Motor neuron (in vitro differentiated cells): ENCODE measurements around the gene ZBTB37. TPM values are rescaled to one million over a fixed set of nuclear protein-coding genes. Genes with fewer than 3 reads are reported as not detected.

Experiments
- ATAC-seq, 8 experiments: fragments of 200-7000 bp; cut with Tn5 transposase; replicated peaks in 6 of 8; 2 replicates each; pipeline ENCODE4 v1.8.0; 2021; ENCODE audit warnings: mild to moderate bottlenecking in 8 of 8, moderate library complexity in 8 of 8
- H3K27ac ChIP-seq, 2 donors: fragments of 250-450 bp; sonication (Bioruptor Pico); 2 replicates each; pipeline ENCODE4 v1.9.0; 2021; ENCODE audit warnings: antibody characterized with exemption in 2 of 2, mild to moderate bottlenecking in 2 of 2, moderate library complexity in 1 of 2
- H3K4me1 ChIP-seq, 2 donors: fragments of 250-450 bp; sonication (Bioruptor Pico); replicated peaks in 1 of 2; 2 replicates each; pipeline ENCODE4 v1.6.1; 2021; ENCODE audit warnings: antibody characterized with exemption in 2 of 2, mild to moderate bottlenecking in 2 of 2, moderate library complexity in 1 of 2
- H3K4me3 ChIP-seq, 5 donors: fragments of 250-450 bp; sonication (Bioruptor Pico); 2 replicates each; pipeline ENCODE4 v1.9.0; 2021; ENCODE audit warnings: antibody characterized with exemption in 5 of 5, mild to moderate bottlenecking in 5 of 5, moderate library complexity in 4 of 5
- WGBS, 10 experiments: fragments of 450-650 bp; shearing (Covaris generic); methylation state at CpG; one replicate each; pipeline ENCODE4 v1.0.0; 2022; 5-methylcytosine and 5-hydroxymethylcytosine counted together
- in situ Hi-C, 9 experiments: fragments of 400-800 bp; cut with MboI; loops; one replicate each; pipeline ENCODE4 v1.15.0; 2021; ENCODE audit warnings: low sequenced_read_pairs in 9 of 9, low pct_unique_long_range_greater_than_20kb in 2 of 9; ENCODE audit not compliant: unreplicated experiment in 9 of 9
- total RNA-seq, 8 experiments: library from RNA; unstranded; fragments of 300-600 nt; gene quantifications; 2 replicates each; pipeline versions ENCODE4 v1.2.3 to v1.2.4, GENCODE V29; 2022

Gene ZBTB37
- 10 to 100 TPM in 7 of 8 experiments, 1 to 10 TPM in 1; 7.6 to 25.2 (median 19.0) TPM for total RNA-seq

- Histone ChIP-seq H3K4me3 (peak within 1 kb of the TSS; percentile 60 to 81 (median 75)), H3K27ac (peak within 1 kb of the TSS; percentile 78 to 92), H3K4me1 (peaks cover 4 to 30% of the 10 kb centered on the region in 2 donors)
- 0 to 3% (median 0%) methylated on average over 1 to 7 of the region's 53 CpGs; no CpG with 5 or more reads in 5 of the 10 experiments for WGBS, 10 experiments
- peak; percentile 52 to 85 (median 68) for ATAC-seq
- in situ Hi-C loops: no loop called here
These were observed at the start of gene ZBTB37 for GRCh38 chr1:173868266-173869020. Gene ZBTB37 (plus strand): TSS chr1:173868380. CDS start chr1:173870226, 1,846 bp downstream.

DNA sequence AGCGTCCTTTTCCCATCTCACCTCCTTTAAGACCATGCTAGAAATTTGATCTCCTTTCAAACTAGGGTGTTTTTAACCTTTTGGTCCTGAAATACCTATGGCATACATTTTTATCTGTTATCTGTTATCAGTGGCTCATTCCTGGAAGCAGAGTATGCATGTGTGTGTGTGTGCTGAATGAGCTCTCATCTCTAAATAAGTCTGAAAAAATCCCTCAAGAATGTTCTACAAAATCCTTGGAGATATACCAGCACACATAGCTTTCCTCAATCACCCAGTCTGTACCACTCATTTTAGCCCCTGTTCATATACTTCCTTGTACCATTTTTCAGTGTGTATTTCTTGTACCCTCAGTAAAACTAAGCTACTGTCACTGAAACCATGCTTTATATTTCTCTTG, 49.7 kb upstream of the ZBTB37 start:
- in situ Hi-C loops: loop anchor here in 3 of 9 experiments (25.0 kb wide), 1 partner anchor 381 kb away; no protein-coding TSS in a partner anchor
- H3K4me1 ChIP-seq: peaks cover 7 to 9% of the 10 kb centered on the region in 2 donors
- no peak for ATAC-seq
- H3K4me3 ChIP-seq: no peak overlapping the region
- no peak overlapping the region for H3K27ac ChIP-seq
- WGBS, 10 experiments: 86 to 100% (median 100%) methylated on average over 1 of the region's 1 CpG

DNA sequence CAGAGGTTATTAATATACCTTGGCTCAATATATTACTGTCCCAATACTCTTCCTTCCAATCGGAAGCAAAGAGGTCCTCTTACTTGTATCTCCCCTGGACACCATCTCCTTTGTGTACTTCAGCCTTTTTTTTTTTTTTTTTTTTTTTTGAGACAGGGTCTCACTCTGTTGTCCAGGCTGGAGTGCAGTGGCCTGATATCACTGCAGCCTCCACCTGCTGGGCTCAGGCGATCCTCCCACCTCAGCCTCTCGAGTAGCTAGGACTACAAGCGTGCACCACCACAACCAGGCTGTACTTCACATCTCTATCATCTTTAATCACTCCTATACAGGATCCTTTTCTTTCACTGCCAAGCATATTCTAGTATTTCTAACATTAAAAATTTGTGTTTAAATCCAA, 46.5 kb upstream of the ZBTB37 start:
- in situ Hi-C loops: loop anchor here in 3 of 9 experiments (25.0 kb wide), 1 partner anchor 384 kb away; no protein-coding TSS in a partner anchor
- Histone ChIP-seq H3K4me3 (no peak overlapping the region), H3K27ac (no peak overlapping the region), H3K4me1 (peaks cover 15 to 18% of the 10 kb centered on the region in 2 donors)
- no peak for ATAC-seq
- 71 to 100% (median 97%) methylated on average over 1 to 4 of the region's 4 CpGs for WGBS, 10 experiments

DNA sequence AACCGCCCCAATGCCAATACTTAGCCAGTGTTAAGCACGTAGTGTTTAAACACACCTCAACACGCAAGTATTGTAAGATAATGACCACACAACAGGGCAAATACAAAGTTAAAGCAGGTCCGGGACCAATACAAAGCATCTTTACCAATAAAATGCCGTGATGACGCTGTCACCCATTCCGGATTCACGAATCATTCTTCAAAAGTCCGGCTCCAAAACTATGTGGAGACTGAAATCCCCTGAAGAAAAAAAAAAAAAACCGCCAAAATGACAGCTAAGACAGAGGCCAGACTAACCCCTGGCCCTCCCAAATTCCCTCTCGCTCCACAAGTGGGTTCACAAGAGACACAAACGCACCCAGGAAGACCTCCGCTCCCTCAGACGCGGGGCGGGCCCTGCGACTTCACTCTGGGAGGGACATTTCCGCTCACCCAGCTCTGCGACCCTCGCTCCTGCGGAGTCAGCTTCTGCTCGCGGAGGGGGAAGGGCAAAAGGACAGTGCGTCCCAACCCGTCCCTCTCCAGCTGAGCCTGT, 44.3 kb upstream of the ZBTB37 start:
- 0 to 7% (median 1%) methylated on average over 5 to 25 of the region's 25 CpGs; no CpG with 5 or more reads in 1 of the 10 experiments for WGBS, 10 experiments
- in situ Hi-C loops: loop anchor here in 3 of 9 experiments (25.0 kb wide), 1 partner anchor 387 kb away; no protein-coding TSS in a partner anchor
- ATAC-seq: no peak
- peak overlapping the region in 1 of 2 donors; percentile 66 for H3K27ac ChIP-seq
- peaks cover 15 to 18% of the 10 kb centered on the region in 2 donors for H3K4me1 ChIP-seq
- H3K4me3 ChIP-seq: peak overlapping the region; percentile 66 to 86 (median 71)

DNA sequence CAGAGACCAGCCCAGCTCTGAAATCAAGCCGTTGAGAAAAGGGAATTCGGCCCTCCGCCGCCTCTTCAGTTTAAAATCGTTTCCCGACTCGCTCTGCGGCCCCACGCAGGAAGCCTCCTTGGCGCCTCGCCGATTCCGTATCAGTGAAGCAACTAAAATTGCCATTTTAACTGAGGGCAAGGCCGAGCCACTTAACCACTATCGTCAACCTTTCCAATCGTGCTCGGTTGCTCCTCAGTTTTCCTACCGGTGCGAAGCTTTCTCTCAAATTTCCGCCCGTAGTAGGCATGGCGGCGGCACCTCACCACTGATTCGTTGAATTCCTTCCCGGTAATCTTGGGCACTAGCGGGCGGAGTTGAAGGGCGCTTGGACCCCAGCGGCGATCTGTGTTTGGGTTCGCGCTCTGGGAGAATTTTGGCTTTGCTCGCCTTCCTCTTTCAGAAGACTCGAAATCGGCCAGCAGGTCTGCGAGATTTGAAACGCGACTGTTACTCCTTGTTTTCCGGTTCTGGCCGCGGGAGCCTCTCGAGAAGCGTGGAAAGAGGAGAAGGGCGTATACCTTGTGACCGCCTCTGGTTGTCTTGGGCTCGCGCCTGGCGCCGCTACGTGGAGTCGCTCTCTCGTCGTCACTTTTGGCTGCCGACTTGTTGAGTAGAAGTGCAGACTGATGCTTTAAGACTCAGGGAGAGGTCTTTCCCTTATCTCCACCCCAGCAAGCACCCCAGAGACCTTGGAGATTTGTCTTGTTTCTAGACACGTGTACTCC, 43.7 kb upstream of the ZBTB37 start, which contains the start of the genes CENPL and DARS2:
CENPL (minus strand) TSS at position 569 of the 767 bp plus-strand sequence. CDS start 13,584 bp downstream, outside the sequence.
DARS2 (plus strand) TSS at position 359 of the 767 bp plus-strand sequence. CDS start 557 bp downstream, outside the sequence.
- ATAC-seq: peak; percentile 89 to 94 (median 92)
- Histone ChIP-seq H3K27ac (peak within 1 kb of the TSS; percentile 80 to 88), H3K4me3 (peak within 1 kb of the TSS; percentile 66 to 86 (median 71)), H3K4me1 (peaks cover 15 to 18% of the 10 kb centered on the region in 2 donors)
- in situ Hi-C loops: loop anchor here in 5 of 9 experiments (25.0 kb wide), 3 partner anchors 387 to 1087 kb away; no protein-coding TSS in a partner anchor
- 0 to 6% (median 0%) methylated on average over 1 to 51 of the region's 55 CpGs; no CpG with 5 or more reads in 2 of the 10 experiments for WGBS, 10 experiments

DNA sequence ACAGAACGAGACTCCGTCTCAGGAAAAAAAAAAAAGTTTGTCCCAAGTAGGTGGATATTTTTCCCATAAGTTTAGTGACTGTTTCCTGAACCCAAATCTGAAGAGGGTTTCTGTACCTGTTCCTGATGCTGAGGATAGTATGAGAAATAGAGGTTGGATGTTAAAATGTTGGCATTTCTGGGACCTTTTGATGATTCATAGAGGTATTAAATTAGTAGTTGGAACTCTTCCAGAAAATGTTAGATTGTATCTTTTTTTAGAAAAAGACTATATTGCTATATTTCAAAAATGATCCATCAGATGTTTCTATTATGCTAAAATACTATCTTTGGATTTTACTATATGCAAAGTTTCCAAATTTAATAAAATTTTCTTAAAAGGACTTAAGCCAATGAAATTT, 40.6 kb upstream of the ZBTB37 start:
- H3K4me1 ChIP-seq: peaks cover 15 to 17% of the 10 kb centered on the region in 2 donors
- in situ Hi-C loops: loop anchor here in 2 of 9 experiments (25.0 kb wide), 2 partner anchors 415 to 1090 kb away; no protein-coding TSS in a partner anchor
- ATAC-seq: no peak
- H3K27ac ChIP-seq: no peak overlapping the region
- WGBS, 10 experiments: 71 to 100% (median 98%) methylated on average over 1 to 2 of the region's 2 CpGs; no CpG with 5 or more reads in 4 of the 10 experiments
- H3K4me3 ChIP-seq: no peak overlapping the region

GRCh38 chr1:173832748-173833147, 35.4 kb upstream of the ZBTB37 start:
- no peak for ATAC-seq
- H3K4me3 ChIP-seq: no peak overlapping the region
- no peaks in the 10 kb centered on the region for H3K4me1 ChIP-seq
- 83 to 100% (median 100%) methylated on average over 1 of the region's 1 CpG; no CpG with 5 or more reads in 3 of the 10 experiments for WGBS, 10 experiments
- no peak overlapping the region for H3K27ac ChIP-seq
- in situ Hi-C loops: loop anchor here in 2 of 9 experiments (25.0 kb wide), 2 partner anchors 420 to 1095 kb away; no protein-coding TSS in a partner anchor

GRCh38 chr1:173852105-173852504, 16.1 kb upstream of the ZBTB37 start:
- no peak for ATAC-seq
- Histone ChIP-seq H3K27ac (no peak overlapping the region), H3K4me1 (no peaks in the 10 kb centered on the region), H3K4me3 (no peak overlapping the region)
- in situ Hi-C loops: no loop called here
- WGBS, 10 experiments: 72 to 100% (median 94%) methylated on average over 1 to 4 of the region's 4 CpGs

DNA sequence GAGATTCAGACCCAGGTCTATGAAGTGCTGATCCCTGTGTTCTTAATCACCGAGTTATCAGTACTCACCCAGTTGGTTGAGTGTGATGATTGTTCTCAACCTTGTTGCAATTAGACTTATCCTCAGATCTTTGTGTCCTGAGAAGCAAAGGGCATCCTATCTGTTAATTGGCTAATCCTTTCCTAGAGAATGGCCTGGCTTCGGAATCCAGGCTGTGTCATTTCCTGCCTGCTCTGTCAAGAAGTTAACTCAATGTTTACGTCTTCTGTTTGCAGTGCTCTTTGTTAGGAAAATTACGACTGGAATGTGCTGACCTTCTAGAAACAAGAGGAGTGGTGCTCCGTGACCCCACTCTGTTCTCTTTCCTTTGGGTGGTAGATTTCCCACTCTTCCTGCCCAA, 15.1 kb upstream of the ZBTB37 start:
- WGBS, 10 experiments: 28 to 82% (median 70%) methylated on average over 1 to 5 of the region's 5 CpGs; no CpG with 5 or more reads in 2 of the 10 experiments
- Histone ChIP-seq H3K4me1 (no peaks in the 10 kb centered on the region), H3K27ac (no peak overlapping the region), H3K4me3 (no peak overlapping the region)
- peak in 2 of 8 experiments; percentile 5 to 25 for ATAC-seq
- in situ Hi-C loops: no loop called here

DNA sequence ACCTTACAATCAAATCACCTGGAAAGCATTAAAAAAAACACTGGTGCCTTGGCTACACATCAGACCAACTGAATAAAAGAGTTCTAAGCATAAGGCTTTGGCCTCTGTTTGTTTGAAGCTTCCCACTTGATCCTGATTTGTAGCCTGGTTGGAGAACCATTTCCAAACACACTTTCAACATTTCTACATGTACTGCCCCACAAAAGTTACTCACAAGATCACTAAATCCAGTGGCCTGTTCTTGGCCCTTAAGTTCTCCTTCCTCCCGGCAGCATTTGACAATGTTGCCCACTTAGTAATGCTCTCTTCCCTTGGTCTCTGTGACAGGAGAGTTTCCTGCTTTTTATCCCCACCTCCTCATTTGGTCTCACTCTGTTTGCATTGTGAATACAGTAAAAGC, 12.2 kb upstream of the ZBTB37 start:
- ATAC-seq: no peak
- in situ Hi-C loops: no loop called here
- no peak overlapping the region for H3K4me3 ChIP-seq
- H3K4me1 ChIP-seq: no peaks in the 10 kb centered on the region
- H3K27ac ChIP-seq: no peak overlapping the region
- WGBS, 10 experiments: 67 to 100% (median 100%) methylated on average over 1 of the region's 1 CpG; no CpG with 5 or more reads in 1 of the 10 experiments

DNA sequence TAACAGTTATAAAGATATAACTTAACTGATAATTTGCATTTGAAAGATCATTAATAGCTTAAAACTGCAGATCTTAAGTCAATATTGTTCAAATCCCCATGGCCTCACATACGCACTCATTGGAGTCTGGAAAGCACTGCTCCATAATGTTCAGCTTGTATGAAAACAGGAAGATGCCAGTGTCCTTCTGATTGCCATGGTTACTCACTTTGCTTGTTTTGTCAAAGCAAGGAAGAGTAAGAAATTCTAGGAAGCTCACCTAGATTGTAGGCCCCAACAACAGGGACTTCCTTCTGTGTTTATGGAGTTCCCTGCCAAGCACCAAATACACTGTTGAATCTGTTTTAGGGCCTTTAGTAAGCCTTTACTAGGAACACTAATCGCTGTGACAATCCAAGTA, 11.3 kb upstream of the ZBTB37 start:
- H3K4me3 ChIP-seq: no peak overlapping the region
- peak in 1 of 8 experiments; percentile 20 for ATAC-seq
- H3K4me1 ChIP-seq: no peaks in the 10 kb centered on the region
- no peak overlapping the region for H3K27ac ChIP-seq
- 89 to 100% (median 96%) methylated on average over 1 to 2 of the region's 2 CpGs; no CpG with 5 or more reads in 1 of the 10 experiments for WGBS, 10 experiments
- in situ Hi-C loops: no loop called here

- ATAC-seq: peak in 1 of 8 experiments; percentile 2
- 60 to 100% (median 93%) methylated on average over 2 to 4 of the region's 4 CpGs for WGBS, 10 experiments
- in situ Hi-C loops: no loop called here
- no peak overlapping the region for H3K4me3 ChIP-seq
- no peak overlapping the region for H3K27ac ChIP-seq
- H3K4me1 ChIP-seq: no peaks in the 10 kb centered on the region
These were observed 10.7 kb upstream of the ZBTB37 start for GRCh38 chr1:173857363-173857917.
